ENCODE measurements around the gene EAPP.
"Not testable (repeated sequence)": the region's sequence is repeated elsewhere in the genome, so short reads cannot be mapped to it uniquely, and the experiment has no call there.

Gene EAPP

GRCh38 chr14:34496679-34497513 is 42.6 kb downstream of the EAPP start:
- no peaks in the 10 kb centered on the region for H3K9me3 ChIP-seq (ENCODE audit: control insufficient read depth, low read length)
- H3K27me3 ChIP-seq (ENCODE audit: control insufficient read depth, insufficient read depth, low read length): no peaks in the 10 kb centered on the region
- H3K36me3 ChIP-seq (ENCODE audit: control insufficient read depth, insufficient read depth, low read length): no peaks in the 10 kb centered on the region
- no peak overlapping the region for H3K4me3 ChIP-seq (ENCODE audit: low read length)
- no peak overlapping the region for H3K9ac ChIP-seq (ENCODE audit: low read length)
- H3K4me1 ChIP-seq (ENCODE audit: control insufficient read depth, insufficient read depth, low read length): peaks cover 14% of the 10 kb centered on the region

DNA sequence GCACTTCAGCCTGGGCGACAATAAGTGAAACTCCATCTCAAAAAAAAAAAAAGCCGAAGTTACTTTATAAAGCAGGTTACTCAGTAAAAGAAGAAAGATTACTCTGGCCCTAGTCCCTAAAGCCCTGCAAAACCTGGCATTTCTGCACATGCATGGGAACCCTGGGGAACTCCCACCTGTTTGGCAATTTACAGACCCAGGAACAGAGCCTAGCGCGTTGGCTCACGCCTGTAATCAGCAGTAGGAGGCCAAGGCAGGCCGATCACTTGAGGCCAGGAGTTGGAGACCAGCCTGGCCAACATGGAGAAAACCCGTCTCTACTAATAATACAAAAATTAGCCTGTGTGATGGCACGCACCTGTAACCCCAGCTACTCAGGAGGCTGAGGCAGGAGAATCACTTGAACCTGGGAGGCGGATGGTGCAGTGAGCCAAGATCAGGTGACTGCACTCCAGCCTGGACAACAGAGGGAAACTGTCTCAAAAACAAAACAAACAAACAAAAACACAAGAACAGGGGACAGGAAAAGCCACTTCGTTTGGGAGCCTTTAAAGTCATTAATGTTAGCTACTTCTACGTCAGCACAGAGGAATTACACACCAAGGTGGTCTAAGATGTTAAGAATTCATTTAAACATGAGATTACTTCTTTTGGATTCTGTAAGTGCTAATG is 43.4 kb downstream of the EAPP start:
- Histone ChIP-seq H3K27me3 (ENCODE audit: control insufficient read depth, insufficient read depth, low read length) (no peaks in the 10 kb centered on the region), H3K4me3 (ENCODE audit: low read length) (no peak overlapping the region), H3K36me3 (ENCODE audit: control insufficient read depth, insufficient read depth, low read length) (no peaks in the 10 kb centered on the region), H3K9me3 (ENCODE audit: control insufficient read depth, low read length) (no peaks in the 10 kb centered on the region), H3K4me1 (ENCODE audit: control insufficient read depth, insufficient read depth, low read length) (peaks cover 14% of the 10 kb centered on the region), H3K9ac (ENCODE audit: low read length) (no peak overlapping the region)

- Histone ChIP-seq H3K27me3 (ENCODE audit: control insufficient read depth, insufficient read depth, low read length) (no peaks in the 10 kb centered on the region), H3K36me3 (ENCODE audit: control insufficient read depth, insufficient read depth, low read length) (no peaks in the 10 kb centered on the region), H3K9me3 (ENCODE audit: control insufficient read depth, low read length) (no peaks in the 10 kb centered on the region), H3K9ac (ENCODE audit: low read length) (no peak overlapping the region), H3K4me1 (ENCODE audit: control insufficient read depth, insufficient read depth, low read length) (no peaks in the 10 kb centered on the region), H3K4me3 (ENCODE audit: low read length) (no peak overlapping the region)
These were observed 50.2 kb downstream of the EAPP start for GRCh38 chr14:34489324-34489723.

DNA sequence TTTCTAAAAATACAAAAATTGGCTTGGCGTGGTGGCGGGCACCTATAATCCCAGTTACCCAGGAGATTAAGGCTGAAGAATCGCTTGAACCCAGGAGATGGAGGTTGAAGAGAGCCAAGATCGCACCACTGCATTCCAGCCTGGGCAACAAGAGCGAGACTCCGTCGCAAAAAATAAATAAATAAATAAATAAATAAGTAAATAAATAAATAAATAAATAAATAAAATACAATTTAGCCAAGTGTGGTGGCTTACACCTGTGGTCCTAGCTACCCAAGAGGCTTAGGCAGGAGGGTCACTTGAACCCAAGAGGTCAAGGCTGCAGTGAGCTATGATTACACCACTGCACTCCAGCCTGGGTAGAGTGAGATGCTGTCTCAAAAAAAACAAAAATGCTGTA is 51.0 kb downstream of the EAPP start:
- Histone ChIP-seq H3K36me3 (ENCODE audit: control insufficient read depth, insufficient read depth, low read length) (no peaks in the 10 kb centered on the region), H3K27me3 (ENCODE audit: control insufficient read depth, insufficient read depth, low read length) (no peaks in the 10 kb centered on the region), H3K9ac (ENCODE audit: low read length) (no peak overlapping the region), H3K4me1 (ENCODE audit: control insufficient read depth, insufficient read depth, low read length) (no peaks in the 10 kb centered on the region), H3K9me3 (ENCODE audit: control insufficient read depth, low read length) (no peaks in the 10 kb centered on the region), H3K4me3 (ENCODE audit: low read length) (no peak overlapping the region)

DNA sequence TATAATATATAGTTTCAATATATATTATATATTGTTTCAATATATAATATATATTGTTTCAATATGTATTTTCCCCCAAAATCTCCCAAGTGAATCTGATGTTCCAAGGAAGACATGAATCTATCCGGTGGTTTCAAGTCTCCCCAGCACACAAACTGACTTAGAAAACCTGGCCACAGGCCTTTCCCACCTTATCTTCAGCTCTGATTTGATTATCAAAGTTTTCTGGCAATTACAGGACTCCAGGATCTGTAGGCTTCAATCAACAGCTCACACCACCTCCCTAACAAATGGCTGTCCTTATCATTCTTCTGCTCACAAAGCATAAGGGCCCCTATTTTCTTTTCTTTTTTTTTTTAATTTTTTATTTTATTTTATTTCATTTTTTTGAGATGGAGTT is 54.8 kb downstream of the EAPP start:
- Histone ChIP-seq H3K9ac (ENCODE audit: low read length) (no peak overlapping the region), H3K4me3 (ENCODE audit: low read length) (no peak overlapping the region), H3K36me3 (ENCODE audit: control insufficient read depth, insufficient read depth, low read length) (no peaks in the 10 kb centered on the region), H3K9me3 (ENCODE audit: control insufficient read depth, low read length) (no peaks in the 10 kb centered on the region), H3K4me1 (ENCODE audit: control insufficient read depth, insufficient read depth, low read length) (no peaks in the 10 kb centered on the region), H3K27me3 (ENCODE audit: control insufficient read depth, insufficient read depth, low read length) (no peaks in the 10 kb centered on the region)

GRCh38 chr14:34482463-34482862 is 57.0 kb downstream of the EAPP start:
- no peak overlapping the region for H3K4me3 ChIP-seq (ENCODE audit: low read length)
- no peaks in the 10 kb centered on the region for H3K4me1 ChIP-seq (ENCODE audit: control insufficient read depth, insufficient read depth, low read length)
- no peaks in the 10 kb centered on the region for H3K9me3 ChIP-seq (ENCODE audit: control insufficient read depth, low read length)
- H3K9ac ChIP-seq (ENCODE audit: low read length): no peak overlapping the region
- H3K27me3 ChIP-seq (ENCODE audit: control insufficient read depth, insufficient read depth, low read length): no peaks in the 10 kb centered on the region
- no peaks in the 10 kb centered on the region for H3K36me3 ChIP-seq (ENCODE audit: control insufficient read depth, insufficient read depth, low read length)

GRCh38 chr14:34479694-34480093 is 59.8 kb downstream of the EAPP start:
- H3K4me1 ChIP-seq (ENCODE audit: control insufficient read depth, insufficient read depth, low read length): no peaks in the 10 kb centered on the region
- H3K9ac ChIP-seq (ENCODE audit: low read length): no peak overlapping the region
- H3K4me3 ChIP-seq (ENCODE audit: low read length): no peak overlapping the region
- no peaks in the 10 kb centered on the region for H3K36me3 ChIP-seq (ENCODE audit: control insufficient read depth, insufficient read depth, low read length)
- H3K27me3 ChIP-seq (ENCODE audit: control insufficient read depth, insufficient read depth, low read length): no peaks in the 10 kb centered on the region
- H3K9me3 ChIP-seq (ENCODE audit: control insufficient read depth, low read length): no peaks in the 10 kb centered on the region

GRCh38 chr14:34478261-34478660 is 61.2 kb downstream of the EAPP start:
- Histone ChIP-seq H3K4me3 (ENCODE audit: low read length) (no peak overlapping the region), H3K27me3 (ENCODE audit: control insufficient read depth, insufficient read depth, low read length) (no peaks in the 10 kb centered on the region), H3K9me3 (ENCODE audit: control insufficient read depth, low read length) (no peaks in the 10 kb centered on the region), H3K36me3 (ENCODE audit: control insufficient read depth, insufficient read depth, low read length) (no peaks in the 10 kb centered on the region), H3K9ac (ENCODE audit: low read length) (no peak overlapping the region), H3K4me1 (ENCODE audit: control insufficient read depth, insufficient read depth, low read length) (no peaks in the 10 kb centered on the region)

DNA sequence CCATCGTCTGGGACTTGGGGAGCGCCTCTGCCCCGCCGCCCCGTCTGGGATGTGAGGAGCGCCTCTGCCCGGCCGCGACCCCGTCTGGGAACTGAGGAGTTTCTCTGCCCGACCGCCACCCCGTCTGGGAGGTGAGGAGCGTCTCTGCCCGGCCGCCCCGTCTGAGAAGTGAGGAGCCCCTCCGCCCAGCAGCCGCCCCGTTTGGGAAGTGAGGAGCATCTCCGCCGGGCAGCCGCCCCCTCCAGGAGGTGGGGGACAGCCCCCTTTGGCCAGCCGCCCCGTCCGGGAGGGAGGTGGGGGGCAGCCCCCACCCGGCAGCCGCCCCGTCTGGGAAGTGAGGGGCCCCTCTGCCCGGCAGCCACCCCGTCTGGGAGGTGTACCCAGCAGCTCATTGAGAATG is 63.5 kb downstream of the EAPP start:
- H3K36me3 ChIP-seq (ENCODE audit: control insufficient read depth, insufficient read depth, low read length); H3K27me3 ChIP-seq (ENCODE audit: control insufficient read depth, insufficient read depth, low read length); H3K4me3 ChIP-seq (ENCODE audit: low read length); H3K9me3 ChIP-seq (ENCODE audit: control insufficient read depth, low read length); H3K9ac ChIP-seq (ENCODE audit: low read length); H3K4me1 ChIP-seq (ENCODE audit: control insufficient read depth, insufficient read depth, low read length): not testable (repeated sequence)

DNA sequence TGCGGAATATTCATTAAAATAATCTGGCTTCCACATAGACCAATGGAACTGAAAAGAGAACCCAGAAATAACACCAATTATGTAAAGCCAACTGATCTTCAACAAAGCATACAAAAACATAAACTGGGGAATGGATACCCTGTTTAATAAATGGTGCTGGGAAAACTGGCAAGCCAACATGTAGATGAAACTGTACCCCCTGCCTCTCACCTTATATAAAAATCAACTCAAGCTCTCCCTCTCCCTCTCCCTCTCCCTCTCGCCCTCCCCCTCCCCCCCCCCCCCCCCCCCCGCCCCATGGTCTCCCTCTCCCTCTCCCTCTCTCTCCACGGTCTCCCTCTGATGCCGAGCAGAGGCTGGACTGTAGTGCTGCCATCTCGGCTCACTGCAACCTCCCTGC is 64.3 kb downstream of the EAPP start:
- Histone ChIP-seq H3K4me3 (ENCODE audit: low read length) (no peak overlapping the region), H3K27me3 (ENCODE audit: control insufficient read depth, insufficient read depth, low read length) (no peaks in the 10 kb centered on the region), H3K9me3 (ENCODE audit: control insufficient read depth, low read length) (no peaks in the 10 kb centered on the region), H3K4me1 (ENCODE audit: control insufficient read depth, insufficient read depth, low read length) (no peaks in the 10 kb centered on the region), H3K36me3 (ENCODE audit: control insufficient read depth, insufficient read depth, low read length) (no peaks in the 10 kb centered on the region), H3K9ac (ENCODE audit: low read length) (no peak overlapping the region)

DNA sequence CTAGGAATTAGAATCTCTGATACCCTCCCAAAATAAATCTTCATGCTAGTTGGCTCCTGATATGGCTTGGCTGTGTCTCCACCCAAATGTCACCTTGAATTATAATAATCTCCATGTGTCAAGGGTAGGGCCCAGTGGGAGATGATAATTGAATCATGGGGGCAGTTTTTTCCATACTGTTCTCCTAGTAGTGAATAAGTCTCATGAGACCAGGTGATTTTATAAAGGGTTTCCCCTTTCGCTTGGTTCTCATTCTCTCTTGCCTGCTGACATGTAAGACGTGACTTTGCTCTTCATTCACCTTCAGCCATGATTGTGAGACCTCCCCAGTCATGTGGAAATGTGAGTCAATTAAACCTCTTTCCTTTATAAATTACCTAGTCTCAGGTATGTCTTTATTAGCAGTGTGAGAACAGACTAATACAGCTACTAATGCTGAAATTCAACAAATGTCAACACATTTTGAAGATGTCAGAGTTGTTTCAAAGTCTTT is 65.3 kb downstream of the EAPP start:
- Histone ChIP-seq H3K4me3 (ENCODE audit: low read length) (no peak overlapping the region), H3K27me3 (ENCODE audit: control insufficient read depth, insufficient read depth, low read length) (no peaks in the 10 kb centered on the region), H3K9ac (ENCODE audit: low read length) (no peak overlapping the region), H3K4me1 (ENCODE audit: control insufficient read depth, insufficient read depth, low read length) (no peaks in the 10 kb centered on the region), H3K36me3 (ENCODE audit: control insufficient read depth, insufficient read depth, low read length) (no peaks in the 10 kb centered on the region), H3K9me3 (ENCODE audit: control insufficient read depth, low read length) (no peaks in the 10 kb centered on the region)

- Histone ChIP-seq H3K27me3 (ENCODE audit: control insufficient read depth, insufficient read depth, low read length) (no peaks in the 10 kb centered on the region), H3K9me3 (ENCODE audit: control insufficient read depth, low read length) (no peaks in the 10 kb centered on the region), H3K9ac (ENCODE audit: low read length) (no peak overlapping the region), H3K4me3 (ENCODE audit: low read length) (no peak overlapping the region), H3K4me1 (ENCODE audit: control insufficient read depth, insufficient read depth, low read length) (peaks cover 2% of the 10 kb centered on the region), H3K36me3 (ENCODE audit: control insufficient read depth, insufficient read depth, low read length) (no peaks in the 10 kb centered on the region)
These were observed 66.7 kb downstream of the EAPP start for GRCh38 chr14:34472706-34473279.
